Heart left ventricle (tissue), 16 donors: ENCODE measurements around the gene DAB1. TPM values are rescaled to one million over a fixed set of nuclear protein-coding genes. Genes with fewer than 3 reads are reported as not detected.
A peak's percentile ranks its signal among the peaks of the same experiment; 100 is the strongest.

Source experiments
- ATAC-seq, 4 donors: fragments of 200-7000 bp; cut with Tn5 transposase; one replicate each; pipeline ENCODE4 v1.9.1; 2020 to 2022; ENCODE audit warnings: moderate library complexity in 4 of 4, mild to moderate bottlenecking in 3 of 4, moderate number of reproducible peaks in 1 of 4
- DNase-seq, 5 donors: peaks; one replicate each; pipeline ENCODE4 v3.0.0-alpha.2; 2020
- H3K27ac ChIP-seq, 12 donors: fragments of 200-600 bp; sonication (generic) in 4 of 12; one replicate each; pipeline versions ENCODE4 v1.5.0 to v1.8.0; 2016 to 2022; ENCODE audit warnings: mild to moderate bottlenecking in 2 of 12
- H3K27me3 ChIP-seq, 9 donors: fragments of 200-600 bp; sonication (generic) in 2 of 9; one replicate each; pipeline versions ENCODE4 v1.5.1 to v1.8.0; 2016 to 2022; ENCODE audit warnings: mild to moderate bottlenecking in 3 of 9
- H3K36me3 ChIP-seq, 9 donors: fragments of 200-600 bp; sonication (generic) in 2 of 9; one replicate each; pipeline versions ENCODE4 v1.5.0 to v1.8.0; 2018 to 2022; ENCODE audit warnings: mild to moderate bottlenecking in 2 of 9
- H3K4me1 ChIP-seq, 12 donors: fragments of 200-600 bp; sonication (generic) in 4 of 12; one replicate each; pipeline versions ENCODE4 v1.5.0 to v1.8.0; 2016 to 2022; ENCODE audit warnings: mild to moderate bottlenecking in 3 of 12
- H3K4me3 ChIP-seq, 12 donors: fragments of 200-600 bp; sonication (generic) in 4 of 12; one replicate each; pipeline versions ENCODE4 v1.5.0 to v1.8.0; 2017 to 2022; ENCODE audit warnings: mild to moderate bottlenecking in 9 of 12, moderate library complexity in 4 of 12
- H3K9me3 ChIP-seq, 12 donors: fragments of 200-600 bp; sonication (generic) in 4 of 12; one replicate each; pipeline versions ENCODE4 v1.5.0 to v1.8.0; 2016 to 2022; ENCODE audit warnings: mild to moderate bottlenecking in 1 of 12
- CTCF ChIP-seq, 12 donors: fragments of 200-600 bp; sonication (generic) in 4 of 12; IDR thresholded peaks; one replicate each; pipeline versions ENCODE4 v1.5.0 to v1.8.0; 2018 to 2022; ENCODE audit warnings: antibody characterized with exemption in 12 of 12, mild to moderate bottlenecking in 5 of 12
- POLR2A ChIP-seq, 2 donors: fragments of 450-650 bp; IDR thresholded peaks; one replicate each; pipeline ENCODE4 v1.6.1; 2017; ENCODE audit warnings: antibody characterized with exemption in 2 of 2, mild to moderate bottlenecking in 2 of 2, moderate library complexity in 2 of 2
- WGBS, 4 donors: extraction: QIAGEN DNeasy Blood & Tissue Kit in 2 of 4; methylation state at CpG; one replicate each; pipeline versions ENCODE4 v1.1.5 to v1.1.7; 2013 to 2018; 5-methylcytosine and 5-hydroxymethylcytosine counted together
- intact Hi-C, 10 donors: fragments of 100-400 bp; cut with DNase I; formaldehyde crosslinking; loops; one replicate each; pipeline versions ENCODE4 v1.11.1 to v1.14.2; 2022
- polyA plus RNA-seq, 2 donors: library from polyadenylated mRNA; stranded (reverse); fragments of 200-250 nt; gene quantifications; one replicate each; pipeline ENCODE4 v1.2.3, GENCODE V29; 2013
- total RNA-seq, 9 donors: library from RNA; depleted of rRNA in 2 of 9; stranded (reverse); fragments of >200 nt in 2 of 9; fragmentation: NEBNext Ultra II Directional in 3 of 9; extraction: Animal tissue kit (Norgen Biotek cat#: 25700) in 3 of 9; gene quantifications; one replicate each; pipeline versions ENCODE4 v1.1.0 to v1.2.4, GENCODE V29; 2016 to 2023
- donor health status: ischemic (EF 13 %, LVEDD 7.1; RV severe dilation, severe dysfunction).
- donor health status: healthy with polysubstance abuse.
- donor health status: DM: no; HTN: yes; CAD: no.
- donor health status: DM: no; HTN: no; CAD: no.
- donor health status: ischemic (EF 25% LVEDD 6.9; RV normal size, moderate dysfunction).
- donor health status: ischemic (EF 25% LVEDD 5.7; RV mildly dilated, moderate dysfunction).
- donor health status: healthy.
- donor health status: DM: yes; HTN: yes; CAD: no.
- donor health status: ischemic (EF 35%, LVEDD 5.7; RV mildly dilated, moderate dysfunction).
- donor health status: nonischemic (EF 11% LVEDD 7.7; RV severe dilation, severe dysfunction).
- donor health status: DM: yes; HTN: yes; CAD: no.
- donor health status: PGD.
- donor health status: ischemic (EF 29% LVEDD 5.4; RV normal size, mild dysfunction).
- donor health status: nonischemic (EF 23%, LVEDD 6.1; RV moderate dilation, normal function).

The DAB1 gene
- total and polyA plus RNA-seq, 11 donors: 0.26 to 28.8 (median 5.2) TPM

DNA sequence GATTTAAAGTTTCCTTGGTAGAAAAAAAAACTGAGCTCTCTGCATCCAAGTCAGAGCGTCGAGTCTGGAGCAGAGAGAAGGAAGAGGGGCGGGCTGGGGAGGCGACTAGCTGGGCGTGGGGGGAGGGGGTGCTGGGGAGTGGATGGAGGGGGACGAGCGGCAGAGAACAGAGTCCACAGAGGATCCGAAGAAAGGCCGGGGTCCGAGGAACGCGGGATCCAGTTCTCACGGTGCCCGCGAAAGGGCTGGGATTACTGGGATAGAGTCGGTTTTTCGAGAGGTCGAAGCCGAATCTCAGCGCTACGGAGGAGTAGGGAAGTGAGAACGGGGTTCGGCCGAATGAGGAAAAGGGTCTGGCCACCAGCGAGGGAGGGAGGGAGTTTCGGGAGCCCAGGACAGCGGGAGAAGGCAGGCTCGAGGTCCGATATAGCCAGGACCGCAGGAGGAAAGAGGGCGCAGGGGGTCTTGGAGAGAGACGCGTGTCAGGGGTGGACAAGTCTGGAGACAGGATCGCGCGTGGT, 665 bp downstream of the DAB1 start:
- peak in 2 of 5 donors; percentile 8 to 25 for DNase-seq
- peak; percentile 8 to 22 (median 16) for ATAC-seq
- WGBS, 4 donors: 1% methylated on average over 36 of the region's 36 CpGs
- peak overlapping the region; percentile 39 to 60 (median 53) for H3K4me3 ChIP-seq
- H3K4me1 ChIP-seq: peaks cover 0 to 28% (median 2%) of the 10 kb centered on the region in 12 donors
- H3K9me3 ChIP-seq: no peaks in the 10 kb centered on the region
- H3K27me3 ChIP-seq: peaks cover 0 to 64% (median 14%) of the 10 kb centered on the region in 9 donors
- H3K36me3 ChIP-seq: no peaks in the 10 kb centered on the region
- no peak for TF ChIP-seq POLR2A (IDR thresholded peaks at IDR 0.05)
- no peak for TF ChIP-seq CTCF (IDR thresholded peaks at IDR 0.05)
- intact Hi-C loops: loop anchor here in 7 of 10 donors (5.0 to 10.0 kb wide), 11 partner anchors 202 to 1122 kb away; partner anchors contain the start of gene OMA1 (in 2 of the 7)
- H3K27ac ChIP-seq: peak overlapping the region in 2 of 12 donors; percentile 33 to 45

DNA sequence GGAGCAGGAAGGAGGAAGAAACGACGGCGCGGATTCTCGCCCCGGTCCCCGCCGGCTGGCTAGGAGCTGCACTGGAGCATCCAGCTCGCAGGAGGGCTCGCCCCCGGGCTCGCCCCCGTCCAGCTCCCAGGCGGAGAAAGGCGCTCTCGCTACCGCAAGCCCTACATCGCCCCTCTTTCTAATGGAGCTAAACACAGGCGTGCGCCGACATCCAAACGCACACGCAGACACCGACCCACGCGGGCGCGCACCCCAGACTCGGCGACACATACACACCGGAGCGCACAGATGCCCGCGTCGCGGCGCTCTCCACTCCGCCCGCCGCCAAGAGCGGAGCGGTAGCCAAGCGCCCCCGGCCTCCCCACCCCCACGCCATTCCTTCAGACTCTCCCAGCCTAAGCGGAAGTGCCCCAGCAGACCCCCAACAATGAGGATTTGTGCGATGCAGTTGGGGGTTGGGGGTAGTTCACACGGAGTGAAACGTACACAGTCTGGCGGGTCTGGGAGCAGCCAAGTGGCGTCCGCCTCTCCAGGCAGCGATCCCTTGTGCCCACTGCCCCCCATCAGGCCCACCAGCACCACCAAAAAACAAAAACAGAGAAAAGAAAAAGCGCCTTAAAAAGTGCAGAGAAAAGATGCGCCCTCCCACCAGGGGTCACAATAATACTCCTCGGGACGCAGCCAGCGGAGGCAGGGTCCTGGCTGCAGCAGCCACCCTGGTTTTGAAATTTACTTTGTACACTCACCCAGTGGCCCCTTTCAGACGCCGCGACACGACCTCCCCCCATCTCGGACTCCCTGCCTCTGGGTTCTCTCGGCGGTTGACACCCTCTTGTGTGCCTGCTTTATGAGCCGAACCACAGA, 1.4 kb downstream of the DAB1 start:
- peak overlapping the region in 1 of 12 donors; percentile 45 for H3K27ac ChIP-seq
- TF ChIP-seq POLR2A (IDR thresholded peaks at IDR 0.05): no peak
- peak in 2 of 12 donors; percentile 3 to 34 for TF ChIP-seq CTCF (IDR thresholded peaks at IDR 0.05)
- WGBS, 4 donors: 0 to 1% (median 1%) methylated on average over 42 to 66 of the region's 66 CpGs
- peaks cover 0 to 70% (median 14%) of the 10 kb centered on the region in 9 donors for H3K27me3 ChIP-seq
- ATAC-seq (peak; percentile 41 to 78 (median 56)), DNase-seq (peak in 4 of 5 donors; percentile 7 to 35 (median 25))
- no peaks in the 10 kb centered on the region for H3K36me3 ChIP-seq
- peak overlapping the region; percentile 39 to 60 (median 53) for H3K4me3 ChIP-seq
- intact Hi-C loops: loop anchor here in 7 of 10 donors (5.0 to 10.0 kb wide), 11 partner anchors 202 to 1122 kb away; partner anchors contain the start of gene OMA1 (in 2 of the 7)
- no peaks in the 10 kb centered on the region for H3K9me3 ChIP-seq
- peaks cover 0 to 28% (median 2%) of the 10 kb centered on the region in 12 donors for H3K4me1 ChIP-seq

- Histone ChIP-seq H3K36me3 (no peaks in the 10 kb centered on the region), H3K4me1 (peaks cover 0 to 28% (median 2%) of the 10 kb centered on the region in 12 donors), H3K27me3 (peaks cover 0 to 74% (median 14%) of the 10 kb centered on the region in 9 donors), H3K27ac (peak overlapping the region in 1 of 12 donors; percentile 45), H3K9me3 (no peaks in the 10 kb centered on the region), H3K4me3 (peak overlapping the region; percentile 39 to 60 (median 53))
- intact Hi-C loops: loop anchor here in 7 of 10 donors (5.0 to 10.0 kb wide), 11 partner anchors 203 to 1123 kb away; partner anchors contain the start of gene OMA1 (in 2 of the 7)
- TF ChIP-seq CTCF (IDR thresholded peaks at IDR 0.05) (no peak), POLR2A (IDR thresholded peaks at IDR 0.05) (no peak)
- no peak for ATAC-seq
- DNase-seq: no peak
- 2 to 14% (median 12%) methylated on average over 10 of the region's 10 CpGs for WGBS, 4 donors
These were observed 2.1 kb downstream of the DAB1 start for GRCh38 chr1:57421806-57422205.
